OCI-LY7 (cell line): ENCODE data around the gene EME1. TPM values are rescaled to one million over a fixed set of nuclear protein-coding genes. Genes with fewer than 3 reads are reported as not detected.

Experiments
- BruUV-seq: library from RNA; stranded (reverse); fragments of 400-500 nt; replicated peaks from 2 replicates; lab custom pipeline; 2021; lab: Mats Ljungman, UMichigan
- CTCF ChIA-PET: fragments of 300-600 bp; sonication (Branson Sonifier 250); formaldehyde crosslinking; loops from one replicate; lab custom pipeline; 2022; ENCODE audit warnings: antibody characterized with exemption; ENCODE audit not compliant: unreplicated experiment; lab: Charles Lee
- POLR2A ChIA-PET: fragments of 300-600 bp; sonication (Branson Sonifier 250); formaldehyde crosslinking; loops from one replicate; lab custom pipeline; 2022; ENCODE audit warnings: antibody characterized with exemption; lab: Charles Lee
- DNase-seq: peaks from one replicate; pipeline ENCODE4 v3.0.0-alpha.2; 2015; ENCODE audit warnings: low spot score
- H2AFZ ChIP-seq: fragments of 200-600 bp; sonication (generic), shearing (Covaris generic); 2 replicates; pipeline ENCODE4 v1.6.1; 2014; ENCODE audit warnings: mild to moderate bottlenecking, antibody characterized with exemption, low read length, moderate library complexity
- H3K27ac ChIP-seq: fragments of 200-600 bp; sonication (generic); 2 replicates; pipeline ENCODE4 v1.5.1; 2014; ENCODE audit warnings: mixed run types, low read depth, mild to moderate bottlenecking, moderate library complexity, low read length, inconsistent platforms; ENCODE audit not compliant: poor library complexity, severe bottlenecking
- H3K36me3 ChIP-seq: fragments of 200-600 bp; sonication (generic); 2 replicates; pipeline ENCODE4 v1.6.1; 2014; ENCODE audit warnings: mild to moderate bottlenecking, antibody characterized with exemption, low read length, moderate library complexity, mixed read lengths; ENCODE audit not compliant: insufficient read depth
- H3K4me1 ChIP-seq: fragments of 200-600 bp; sonication (generic); 2 replicates; pipeline ENCODE4 v1.5.1; 2014; ENCODE audit warnings: mild to moderate bottlenecking, low read length; ENCODE audit not compliant: insufficient read depth, poor library complexity, severe bottlenecking
- H3K4me2 ChIP-seq: fragments of 200-600 bp; sonication (generic); 2 replicates; pipeline ENCODE4 v1.6.1; 2014; ENCODE audit warnings: mild to moderate bottlenecking, low read length
- H3K4me3 ChIP-seq: fragments of 200-600 bp; sonication (generic); 2 replicates; pipeline ENCODE4 v1.5.1; 2014; ENCODE audit warnings: mild to moderate bottlenecking, low read depth, low read length; ENCODE audit not compliant: poor library complexity, severe bottlenecking
- H3K79me2 ChIP-seq: fragments of 200-600 bp; sonication (generic); 2 replicates; pipeline ENCODE4 v1.6.1; 2016; ENCODE audit warnings: low read depth, mild to moderate bottlenecking, low read length, moderate library complexity, mixed read lengths; ENCODE audit not compliant: insufficient read depth
- H3K9me2 ChIP-seq: fragments of 200-600 bp; sonication (generic); 2 replicates; pipeline ENCODE4 v1.6.1; 2016; ENCODE audit warnings: mild to moderate bottlenecking, low read length, mixed read lengths; ENCODE audit not compliant: insufficient read depth
- H3K9me3 ChIP-seq: fragments of 200-600 bp; sonication (generic); 2 replicates; pipeline ENCODE4 v1.6.1; 2014; ENCODE audit warnings: mild to moderate bottlenecking, mixed run types, low read length, mixed read lengths
- H4K20me1 ChIP-seq: fragments of 200-600 bp; sonication (generic); 2 replicates; pipeline ENCODE4 v1.6.1; 2014; ENCODE audit warnings: mild to moderate bottlenecking, antibody characterized with exemption, low read length, moderate library complexity, mixed read lengths; ENCODE audit not compliant: insufficient read depth
- CTCF ChIP-seq: fragments of 200-600 bp; sonication (generic); conservative IDR thresholded peaks from 2 replicates; pipeline ENCODE4 v1.5.1; 2014; ENCODE audit warnings: mild to moderate bottlenecking, antibody characterized with exemption, low read length, moderate library complexity, mixed read lengths
- EZH2phosphoT487 ChIP-seq: fragments of 200-600 bp; sonication (generic); IDR thresholded peaks from 2 replicates; pipeline ENCODE4 v1.6.1; 2018; ENCODE audit warnings: low read depth, borderline replicate concordance, mild to moderate bottlenecking, mixed run types, antibody characterized with exemption, low read length, moderate library complexity, mixed read lengths
- intact Hi-C: fragments of 100-400 bp; cut with micrococcal nuclease; formaldehyde crosslinking; loops from one replicate; pipeline ENCODE4 v1.10.0; 2022; ENCODE audit not compliant: unreplicated experiment
- total RNA-seq, 2 experiments: library from RNA; depleted of rRNA in 1 of 2; stranded (reverse); fragments of >200 nt in 1 of 2; shearing (Covaris generic) in 1 of 2; gene quantifications; 2 replicates each; pipeline ENCODE4 v1.2.3, GENCODE V29; 2014 to 2022

The EME1 gene
- total RNA-seq, 2 experiments from 2014 or later, result 25.2 to 34.2 TPM

GRCh38 chr17:50344731-50345365 lies 28.2 kb upstream of the EME1 start:
- Histone ChIP-seq H3K4me3 (peak overlapping the region; percentile 66), H3K4me1 (peaks cover 16% of the 10 kb centered on the region), H3K27ac (no peak overlapping the region), H3K36me3 (no peaks in the 10 kb centered on the region), H3K4me2 (peak overlapping the region; percentile 72), H3K9me2 (no peaks in the 10 kb centered on the region), H4K20me1 (no peaks in the 10 kb centered on the region), H3K79me2 (no peaks in the 10 kb centered on the region; the same call in 1 of the 2 replicates), H2AFZ (peak overlapping the region; percentile 72; the same call in 1 of the 2 replicates), H3K9me3 (no peaks in the 10 kb centered on the region)
- intact Hi-C loops, result loop anchor here (5.0 kb wide), 1 partner anchor 132 kb away; the partner anchor contains the start of gene RSAD1
- BruUV-seq, result no TSS peak
- TF ChIP-seq EZH2phosphoT487, result no peak
- no peak for TF ChIP-seq CTCF
- ChIA-PET CTCF (no interaction called here), POLR2A (no interaction called here)
- no peak for DNase-seq

GRCh38 chr17:50345432-50346312 lies 27.4 kb upstream of the EME1 start, which contains the start of gene XYLT2:
TSS of gene XYLT2 (plus strand) at chr17:50346126. CDS start at chr17:50346141, 15 bp downstream.
- ChIA-PET POLR2A (interaction anchor here (1.3 kb wide), 1 partner anchor 16 kb away, joined by 4 read pairs; no protein-coding TSS in a partner anchor), CTCF (no interaction called here)
- Histone ChIP-seq H3K79me2 (no peaks in the 10 kb centered on the region; the same call in 1 of the 2 replicates), H3K9me2 (no peaks in the 10 kb centered on the region), H3K4me2 (peak within 1 kb of the TSS; percentile 98), H3K9me3 (no peaks in the 10 kb centered on the region), H3K4me1 (peaks cover 16% of the 10 kb centered on the region), H3K4me3 (peak within 1 kb of the TSS; percentile 82), H3K36me3 (no peaks in the 10 kb centered on the region), H2AFZ (peak within 1 kb of the TSS; percentile 72), H4K20me1 (no peaks in the 10 kb centered on the region), H3K27ac (no peak within 1 kb of the TSS)
- BruUV-seq, result no TSS peak
- intact Hi-C loops, result loop anchor here (5.0 kb wide), 1 partner anchor 132 kb away; the partner anchor contains the start of gene RSAD1
- DNase-seq, result peak; percentile 94
- TF ChIP-seq CTCF (no peak), EZH2phosphoT487 (no peak)
